Panc1 (cell line): ENCODE results near the gene SPATA20. TPM values are rescaled to one million over a fixed set of nuclear protein-coding genes. Genes with fewer than 3 reads are reported as not detected.

Experiments
- ATAC-seq: fragments of 200-7000 bp; cut with Tn5 transposase; 2 replicates; pipeline ENCODE4 v1.9.1; 2020; ENCODE audit warnings: mild to moderate bottlenecking, moderate library complexity
- BruUV-seq: library from RNA; stranded (reverse); fragments of 400-500 nt; replicated peaks from 2 replicates; lab custom pipeline; 2021; lab: Mats Ljungman, UMichigan
- CTCF ChIA-PET: fragments of 300-600 bp; sonication (Branson Sonifier 250); formaldehyde crosslinking; loops from one replicate; lab custom pipeline; 2022; ENCODE audit warnings: antibody characterized with exemption; lab: Charles Lee
- POLR2A ChIA-PET: fragments of 300-600 bp; sonication (Branson Sonifier 250); formaldehyde crosslinking; loops from one replicate; lab custom pipeline; 2022; ENCODE audit warnings: antibody characterized with exemption; lab: Charles Lee
- DNase-seq: peaks from one replicate; pipeline ENCODE4 v3.0.0-alpha.2; 2010; ENCODE audit warnings: low read depth, low spot score
- H3K27ac ChIP-seq: 2 replicates; pipeline ENCODE4 v1.5.1; 2011; ENCODE audit warnings: mild to moderate bottlenecking, low read length, inconsistent platforms
- H3K27me3 ChIP-seq: fragments of 200-500 bp; sonication (Bioruptor generic); 2 replicates; pipeline ENCODE4 v1.6.0; 2014; ENCODE audit warnings: low read length, inconsistent platforms; ENCODE audit not compliant: control insufficient read depth, insufficient read depth
- H3K36me3 ChIP-seq: fragments of 200-500 bp; sonication (Bioruptor generic); 2 replicates; pipeline ENCODE4 v1.5.1; 2014; ENCODE audit warnings: inconsistent platforms, mild to moderate bottlenecking, low read length, moderate library complexity; ENCODE audit not compliant: control insufficient read depth, insufficient read depth
- H3K4me1 ChIP-seq: 2 replicates; pipeline ENCODE4 v1.5.1; 2011; ENCODE audit warnings: inconsistent platforms, mild to moderate bottlenecking, low read length, moderate library complexity; ENCODE audit not compliant: control insufficient read depth, insufficient read depth
- H3K4me3 ChIP-seq, 2 experiments: 2 replicates each; pipeline ENCODE4 v1.5.1; 2011 to 2012; ENCODE audit warnings: low read depth in 2 of 2, low read length in 2 of 2, mild to moderate bottlenecking in 2 of 2, inconsistent platforms in 1 of 2, moderate library complexity in 1 of 2
- H3K9me3 ChIP-seq: fragments of 200-500 bp; sonication (Bioruptor generic); 2 replicates; pipeline ENCODE4 v1.5.1; 2014; ENCODE audit warnings: low read depth, mild to moderate bottlenecking, inconsistent platforms, low read length, moderate library complexity; ENCODE audit not compliant: control insufficient read depth, insufficient read depth
- POLR2AphosphoS5 ChIP-seq: IDR thresholded peaks from 2 replicates; pipeline ENCODE4 v1.6.1; 2012; ENCODE audit warnings: mild to moderate bottlenecking, low read depth, low read length, moderate library complexity
- SIN3A ChIP-seq: IDR thresholded peaks from 2 replicates; pipeline ENCODE4 v1.6.1; 2012; ENCODE audit warnings: low read depth, mild to moderate bottlenecking, low read length, moderate library complexity, borderline replicate concordance; ENCODE audit not compliant: insufficient read depth
- TCF7L2 ChIP-seq: IDR thresholded peaks from 2 replicates; pipeline ENCODE4 v1.6.1; 2011; ENCODE audit warnings: mild to moderate bottlenecking, low read depth, low read length, inconsistent platforms
- in situ Hi-C: cut with HindIII; loops from 2 replicates; pipeline ENCODE4 v1.10.0; 2016; ENCODE audit warnings: low sequenced_read_pairs, low pct_unique_long_range_greater_than_20kb
- intact Hi-C: fragments of 100-400 bp; cut with micrococcal nuclease; formaldehyde crosslinking; loops from one replicate; pipeline ENCODE4 v1.10.0; 2022; ENCODE audit not compliant: unreplicated experiment
- total RNA-seq: library from RNA; stranded (reverse); gene quantifications from one replicate; pipeline ENCODE4 v1.2.1, GENCODE V29; 2021; ENCODE audit not compliant: unreplicated experiment
- TF ChIP-seq, protein P1 (sequence below), 2 experiments: IDR thresholded peaks; 2 replicates each; pipeline ENCODE4 v1.6.1; 2011 to 2012; ENCODE audit warnings: low read depth in 2 of 2, control low read depth in 1 of 2, low read length in 1 of 2, mild to moderate bottlenecking in 1 of 2, moderate library complexity in 1 of 2; ENCODE audit not compliant: insufficient read depth in 1 of 2
- TF ChIP-seq, protein P2 (sequence below): fragments of 450-650 bp; IDR thresholded peaks from 2 replicates; pipeline ENCODE4 v1.5.1; 2017; ENCODE audit warnings: mild to moderate bottlenecking

Gene SPATA20
- total RNA-seq, 1 experiment from 2014 or later = 82.2 TPM

DNA sequence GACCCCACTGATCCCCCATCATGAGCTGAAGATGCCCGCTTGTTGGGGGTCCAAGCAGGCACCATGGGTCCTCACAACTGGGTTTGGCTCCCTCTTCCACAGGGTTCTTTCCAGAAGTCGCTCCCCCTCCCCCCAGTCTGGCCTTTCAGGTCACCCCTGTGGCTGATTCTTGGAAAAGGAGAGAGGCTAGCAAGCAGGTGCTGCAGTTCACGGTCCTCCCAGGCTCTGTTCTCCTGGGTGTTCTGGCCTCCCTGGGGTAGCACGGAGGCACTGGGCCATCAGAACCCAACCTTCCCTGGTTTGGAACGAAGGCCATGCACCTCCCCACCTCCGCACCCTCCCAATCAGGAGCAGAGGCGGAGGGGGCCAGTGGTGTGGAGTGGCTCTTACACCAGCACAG lies 32.4 kb downstream of the SPATA20 start:
- ATAC-seq = no peak

GRCh38 chr17:50580646-50581045 lies 33.7 kb downstream of the SPATA20 start:
- TF ChIP-seq TCF7L2 = no peak
- TF ChIP-seq, protein P1, sequence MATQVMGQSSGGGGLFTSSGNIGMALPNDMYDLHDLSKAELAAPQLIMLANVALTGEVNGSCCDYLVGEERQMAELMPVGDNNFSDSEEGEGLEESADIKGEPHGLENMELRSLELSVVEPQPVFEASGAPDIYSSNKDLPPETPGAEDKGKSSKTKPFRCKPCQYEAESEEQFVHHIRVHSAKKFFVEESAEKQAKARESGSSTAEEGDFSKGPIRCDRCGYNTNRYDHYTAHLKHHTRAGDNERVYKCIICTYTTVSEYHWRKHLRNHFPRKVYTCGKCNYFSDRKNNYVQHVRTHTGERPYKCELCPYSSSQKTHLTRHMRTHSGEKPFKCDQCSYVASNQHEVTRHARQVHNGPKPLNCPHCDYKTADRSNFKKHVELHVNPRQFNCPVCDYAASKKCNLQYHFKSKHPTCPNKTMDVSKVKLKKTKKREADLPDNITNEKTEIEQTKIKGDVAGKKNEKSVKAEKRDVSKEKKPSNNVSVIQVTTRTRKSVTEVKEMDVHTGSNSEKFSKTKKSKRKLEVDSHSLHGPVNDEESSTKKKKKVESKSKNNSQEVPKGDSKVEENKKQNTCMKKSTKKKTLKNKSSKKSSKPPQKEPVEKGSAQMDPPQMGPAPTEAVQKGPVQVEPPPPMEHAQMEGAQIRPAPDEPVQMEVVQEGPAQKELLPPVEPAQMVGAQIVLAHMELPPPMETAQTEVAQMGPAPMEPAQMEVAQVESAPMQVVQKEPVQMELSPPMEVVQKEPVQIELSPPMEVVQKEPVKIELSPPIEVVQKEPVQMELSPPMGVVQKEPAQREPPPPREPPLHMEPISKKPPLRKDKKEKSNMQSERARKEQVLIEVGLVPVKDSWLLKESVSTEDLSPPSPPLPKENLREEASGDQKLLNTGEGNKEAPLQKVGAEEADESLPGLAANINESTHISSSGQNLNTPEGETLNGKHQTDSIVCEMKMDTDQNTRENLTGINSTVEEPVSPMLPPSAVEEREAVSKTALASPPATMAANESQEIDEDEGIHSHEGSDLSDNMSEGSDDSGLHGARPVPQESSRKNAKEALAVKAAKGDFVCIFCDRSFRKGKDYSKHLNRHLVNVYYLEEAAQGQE (IDR thresholded peaks at IDR 0.05; ENCODE audit: insufficient read depth in 1 of 2, low read depth in 2 of 2, low read length in 1 of 2) = no peak
- TF ChIP-seq POLR2AphosphoS5 = no peak
- TF ChIP-seq, protein P2, sequence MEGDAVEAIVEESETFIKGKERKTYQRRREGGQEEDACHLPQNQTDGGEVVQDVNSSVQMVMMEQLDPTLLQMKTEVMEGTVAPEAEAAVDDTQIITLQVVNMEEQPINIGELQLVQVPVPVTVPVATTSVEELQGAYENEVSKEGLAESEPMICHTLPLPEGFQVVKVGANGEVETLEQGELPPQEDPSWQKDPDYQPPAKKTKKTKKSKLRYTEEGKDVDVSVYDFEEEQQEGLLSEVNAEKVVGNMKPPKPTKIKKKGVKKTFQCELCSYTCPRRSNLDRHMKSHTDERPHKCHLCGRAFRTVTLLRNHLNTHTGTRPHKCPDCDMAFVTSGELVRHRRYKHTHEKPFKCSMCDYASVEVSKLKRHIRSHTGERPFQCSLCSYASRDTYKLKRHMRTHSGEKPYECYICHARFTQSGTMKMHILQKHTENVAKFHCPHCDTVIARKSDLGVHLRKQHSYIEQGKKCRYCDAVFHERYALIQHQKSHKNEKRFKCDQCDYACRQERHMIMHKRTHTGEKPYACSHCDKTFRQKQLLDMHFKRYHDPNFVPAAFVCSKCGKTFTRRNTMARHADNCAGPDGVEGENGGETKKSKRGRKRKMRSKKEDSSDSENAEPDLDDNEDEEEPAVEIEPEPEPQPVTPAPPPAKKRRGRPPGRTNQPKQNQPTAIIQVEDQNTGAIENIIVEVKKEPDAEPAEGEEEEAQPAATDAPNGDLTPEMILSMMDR = no peak
- TF ChIP-seq SIN3A = no peak
- in situ Hi-C loops (no loop called here), intact Hi-C loops (no loop called here)
- Histone ChIP-seq H3K27ac (no peak overlapping the region), H3K27me3 (no peaks in the 10 kb centered on the region), H3K4me3 (no peak overlapping the region), H3K4me1 (peaks cover 10% of the 10 kb centered on the region; the same call in 1 of the 2 replicates), H3K36me3 (no peaks in the 10 kb centered on the region), H3K9me3 (no peaks in the 10 kb centered on the region)
- ChIA-PET POLR2A (no interaction called here), CTCF (no interaction called here)
- ATAC-seq (no peak), DNase-seq (no peak)
- BruUV-seq = no TSS peak

More for the DNA sequence above, 32.4 kb downstream of the SPATA20 start:
- DNase-seq = no peak
- ChIA-PET POLR2A (no interaction called here), CTCF (no interaction called here)
- no peaks in the 10 kb centered on the region for H3K36me3 ChIP-seq
- no peaks in the 10 kb centered on the region for H3K4me1 ChIP-seq
- intact Hi-C loops = no loop called here
- H3K27me3 ChIP-seq = no peaks in the 10 kb centered on the region
- BruUV-seq = no TSS peak
- TF ChIP-seq, protein P1 (IDR thresholded peaks at IDR 0.05; ENCODE audit: insufficient read depth in 1 of 2, low read depth in 2 of 2, low read length in 1 of 2) = no peak
- TF ChIP-seq POLR2AphosphoS5 = no peak
- TF ChIP-seq TCF7L2 = no peak
- no peak for TF ChIP-seq SIN3A
- TF ChIP-seq, protein P2 = no peak
- no peak overlapping the region for H3K4me3 ChIP-seq
- in situ Hi-C loops = no loop called here
- no peaks in the 10 kb centered on the region for H3K9me3 ChIP-seq
- no peak overlapping the region for H3K27ac ChIP-seq
